GM19023 (cell line): Measurements from ENCODE around the gene TXLNG.
"Not testable (repeated sequence)": the region's sequence is repeated elsewhere in the genome, so short reads cannot be mapped to it uniquely, and the experiment has no call there.

Experiments
- ATAC-seq: cut with Tn5 transposase; IDR thresholded peaks from one replicate; pipeline ENCODE4 v1.9.1; 2021; ENCODE audit warnings: mild to moderate bottlenecking, moderate library complexity; ENCODE audit not compliant: unreplicated experiment

The TXLNG gene

GRCh38 chrX:16786139-16786790, at the start of gene TXLNG:
Gene TXLNG (plus strand): TSS chrX:16786466. CDS start chrX:16786488, 22 bp downstream.
- ATAC-seq: peak; percentile 99

- ATAC-seq: no peak
Observed at GRCh38 chrX:16737024-16737423, 49.2 kb upstream of the TXLNG start.

GRCh38 chrX:16739574-16739973, 46.7 kb upstream of the TXLNG start:
- no peak for ATAC-seq

- no peak for ATAC-seq
Observed at GRCh38 chrX:16743604-16744325, 42.5 kb upstream of the TXLNG start.

- no peak for ATAC-seq
Observed at GRCh38 chrX:16745102-16745501, 41.2 kb upstream of the TXLNG start.

- no peak for ATAC-seq
Observed at GRCh38 chrX:16745659-16746058, 40.6 kb upstream of the TXLNG start.

GRCh38 chrX:16748425-16748824, 37.8 kb upstream of the TXLNG start:
- ATAC-seq: no peak

GRCh38 chrX:16750136-16750535, 36.1 kb upstream of the TXLNG start:
- ATAC-seq: no peak

- ATAC-seq: no peak
Observed at GRCh38 chrX:16754019-16754418, 32.2 kb upstream of the TXLNG start.

GRCh38 chrX:16756724-16757123, 29.5 kb upstream of the TXLNG start:
- ATAC-seq: no peak

GRCh38 chrX:16761500-16761899, 24.8 kb upstream of the TXLNG start:
- not testable (repeated sequence) for ATAC-seq

GRCh38 chrX:16762579-16762978, 23.7 kb upstream of the TXLNG start:
- ATAC-seq: no peak

GRCh38 chrX:16765594-16765993, 20.7 kb upstream of the TXLNG start:
- no peak for ATAC-seq

GRCh38 chrX:16770970-16771482, 15.2 kb upstream of the TXLNG start:
- ATAC-seq: no peak

GRCh38 chrX:16771483-16772398, 14.5 kb upstream of the TXLNG start:
- no peak for ATAC-seq

GRCh38 chrX:16772460-16772859, 13.8 kb upstream of the TXLNG start:
- no peak for ATAC-seq

GRCh38 chrX:16774746-16775145, 11.5 kb upstream of the TXLNG start:
- ATAC-seq: no peak

- no peak for ATAC-seq
Observed at GRCh38 chrX:16778545-16778944, 7.7 kb upstream of the TXLNG start.

- ATAC-seq: no peak
Observed at GRCh38 chrX:16778993-16779392, 7.3 kb upstream of the TXLNG start.

- not testable (repeated sequence) for ATAC-seq
Observed at GRCh38 chrX:16779815-16780214, 6.5 kb upstream of the TXLNG start.

GRCh38 chrX:16783452-16783851, 2.8 kb upstream of the TXLNG start:
- no peak for ATAC-seq
